Neural progenitor cell (in vitro differentiated cells): ENCODE measurements around the gene EED.

Experiments
- CTCF ChIP-seq: fragments of 200-600 bp; sonication (generic); IDR thresholded peaks from 2 replicates; pipeline ENCODE4 v1.5.1; 2017; ENCODE audit warnings: antibody characterized with exemption, mild to moderate bottlenecking
- EZH2 ChIP-seq: fragments of 200-600 bp; sonication (generic); IDR thresholded peaks from 2 replicates; pipeline ENCODE4 v1.6.1; 2017; ENCODE audit warnings: antibody characterized with exemption, mild to moderate bottlenecking, moderate library complexity
- EZH2phosphoT487 ChIP-seq: fragments of 200-600 bp; sonication (generic); IDR thresholded peaks from 2 replicates; pipeline ENCODE4 v1.6.1; 2017; ENCODE audit warnings: antibody characterized with exemption

DNA sequence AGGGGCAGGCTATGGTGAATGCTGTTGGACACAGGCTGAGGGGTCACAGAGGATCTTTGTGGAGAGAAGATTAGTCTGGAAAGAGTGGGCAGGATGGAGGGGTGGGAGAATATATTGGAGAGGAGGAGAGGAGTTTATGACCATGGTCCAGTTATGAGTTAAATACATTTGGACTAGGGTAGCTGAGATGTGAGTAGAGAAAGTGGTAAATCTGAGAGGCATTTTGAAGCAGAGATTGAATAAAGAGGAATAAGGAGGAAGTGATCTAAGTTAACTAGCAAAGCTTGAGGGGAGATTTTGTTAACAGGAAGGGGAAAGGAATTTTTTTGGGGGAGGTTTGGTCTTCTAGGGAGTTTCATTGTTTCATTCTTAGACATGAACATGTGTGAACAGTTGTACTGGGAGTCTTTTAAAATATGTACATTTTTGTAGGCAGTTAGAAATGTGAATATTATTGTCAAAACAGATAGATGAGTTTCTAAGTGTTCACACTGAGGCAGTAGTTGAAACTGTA is 43.1 kb upstream of the EED start:
- TF ChIP-seq CTCF (no peak), EZH2 (no peak), EZH2phosphoT487 (no peak)
